Stimulated activated memory B cell treated with anti-CD40 and anti-IgM and Interleukin-4, amounts not matched to agents 10 μg/mL and 1 μg/mL and 100 μg/mL, for 72 hours (primary cell): ENCODE results near the gene FBLN5.
A peak's percentile ranks its signal among the peaks of the same experiment; 100 is the strongest.
"Not testable (repeated sequence)": the region's sequence is repeated elsewhere in the genome, so short reads cannot be mapped to it uniquely, and the experiment has no call there.

ENCODE experiments used
- ATAC-seq: fragments of 150-1000 bp; cut with Tn5 transposase; 2 replicates; pipeline ENCODE4 v1.10.0; 2021
- H3K27ac Mint-ChIP-seq: one replicate; pipeline ENCODE4 v1.8.0; 2022; ENCODE audit warnings: mild to moderate bottlenecking, mixed read lengths
- H3K27me3 Mint-ChIP-seq: one replicate; pipeline ENCODE4 v1.8.0; 2022; ENCODE audit warnings: mixed read lengths
- H3K36me3 Mint-ChIP-seq: one replicate; pipeline ENCODE4 v1.8.0; 2022; ENCODE audit warnings: mixed read lengths
- H3K4me1 Mint-ChIP-seq: one replicate; pipeline ENCODE4 v1.8.0; 2022; ENCODE audit warnings: mixed read lengths
- H3K4me3 Mint-ChIP-seq: one replicate; pipeline ENCODE4 v1.8.0; 2022; ENCODE audit warnings: mild to moderate bottlenecking, moderate library complexity, mixed read lengths
- H3K9me3 Mint-ChIP-seq: one replicate; pipeline ENCODE4 v1.8.0; 2022; ENCODE audit warnings: mixed read lengths

The FBLN5 gene

DNA sequence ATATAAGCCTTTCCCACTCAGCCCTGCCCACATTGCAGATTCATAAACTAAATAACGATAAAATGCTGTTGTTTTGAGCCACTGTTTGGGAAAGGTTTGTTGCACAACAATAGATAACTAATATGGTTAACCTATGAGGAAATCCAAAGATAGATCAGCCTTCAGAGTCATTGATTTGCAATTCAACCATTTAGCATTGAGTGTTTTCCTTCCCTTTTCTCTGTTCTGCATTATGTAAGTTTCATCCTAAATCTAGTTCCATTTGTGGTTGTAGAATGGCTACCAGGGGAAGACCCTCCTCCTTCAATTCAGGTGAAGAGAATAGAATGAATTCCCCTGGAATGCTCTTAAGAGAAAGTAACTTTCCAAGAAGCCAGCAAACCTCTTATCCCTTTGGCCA, 99.8 kb downstream of the FBLN5 start:
- peaks cover 39% of the 10 kb centered on the region for H3K4me1 Mint-ChIP-seq
- no peak overlapping the region for H3K4me3 Mint-ChIP-seq
- no peaks in the 10 kb centered on the region for H3K9me3 Mint-ChIP-seq
- no peak for ATAC-seq
- H3K36me3 Mint-ChIP-seq = no peaks in the 10 kb centered on the region
- H3K27me3 Mint-ChIP-seq = no peaks in the 10 kb centered on the region
- H3K27ac Mint-ChIP-seq = no peak overlapping the region

DNA sequence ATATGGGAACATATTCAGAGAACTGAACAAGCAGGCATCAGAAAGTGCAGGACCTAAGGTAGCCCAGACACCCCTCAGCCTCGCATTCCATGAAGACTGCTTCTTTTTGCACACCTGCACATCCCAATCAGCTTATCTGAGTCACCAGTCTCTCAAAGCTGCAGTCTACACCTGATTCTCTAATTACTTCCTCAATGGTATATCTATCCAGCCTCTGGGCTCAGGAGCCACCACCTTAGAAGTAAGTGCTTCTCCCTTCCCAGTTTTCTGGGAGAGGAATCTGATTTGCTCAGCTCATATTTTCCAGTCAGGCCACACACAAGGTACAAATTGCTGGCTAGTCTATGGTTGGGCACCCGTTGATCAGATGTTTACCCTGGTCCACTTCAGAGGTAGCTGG, 101.8 kb downstream of the FBLN5 start:
- no peak overlapping the region for H3K4me3 Mint-ChIP-seq
- no peak overlapping the region for H3K27ac Mint-ChIP-seq
- no peaks in the 10 kb centered on the region for H3K27me3 Mint-ChIP-seq
- H3K36me3 Mint-ChIP-seq = no peaks in the 10 kb centered on the region
- H3K4me1 Mint-ChIP-seq = peaks cover 47% of the 10 kb centered on the region
- no peak for ATAC-seq
- no peaks in the 10 kb centered on the region for H3K9me3 Mint-ChIP-seq

DNA sequence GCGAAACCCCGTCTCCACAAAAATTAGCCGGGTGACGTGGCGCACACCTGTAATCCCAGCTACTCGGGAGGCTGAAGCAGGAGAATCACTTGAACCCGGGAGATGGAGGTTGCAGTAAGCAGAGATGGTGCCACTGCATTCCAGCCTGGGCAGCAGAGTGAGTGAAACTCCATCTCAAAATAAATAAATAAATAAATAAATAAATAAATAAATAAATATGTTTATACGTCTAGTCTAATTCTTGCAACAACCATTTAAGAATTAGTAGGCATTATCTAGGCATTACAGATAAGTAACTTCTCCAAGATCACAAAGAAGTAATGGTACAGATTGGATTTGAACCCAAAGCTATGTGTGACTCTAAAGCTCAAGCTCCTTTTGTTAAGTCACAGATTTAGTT, 102.4 kb downstream of the FBLN5 start:
- ATAC-seq, H3K27me3 Mint-ChIP-seq, H3K9me3 Mint-ChIP-seq, H3K4me3 Mint-ChIP-seq, H3K36me3 Mint-ChIP-seq, H3K27ac Mint-ChIP-seq: not testable (repeated sequence)
- peaks cover 53% of the 10 kb centered on the region for H3K4me1 Mint-ChIP-seq

DNA sequence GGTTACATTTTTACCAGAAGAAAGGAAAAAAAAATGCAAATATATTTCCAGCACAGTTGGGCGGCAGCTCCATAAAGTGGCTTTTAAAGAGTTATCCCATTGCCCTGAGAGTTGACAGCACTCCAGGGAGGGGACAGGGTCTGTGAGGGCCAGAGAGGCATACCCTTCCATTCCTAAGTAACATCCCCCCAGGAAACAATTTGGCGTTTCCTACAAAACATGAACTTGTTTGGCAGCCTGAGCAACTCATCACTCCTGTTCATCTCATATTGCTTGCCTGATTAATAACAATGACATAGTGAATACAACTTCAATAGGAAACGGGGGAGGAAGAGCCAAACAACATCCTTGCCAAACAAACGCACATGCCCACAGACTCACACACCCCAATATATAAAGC, 103.5 kb downstream of the FBLN5 start:
- Mint-ChIP-seq H3K27ac (peak overlapping the region; percentile 49), H3K36me3 (no peaks in the 10 kb centered on the region), H3K4me1 (peaks cover 53% of the 10 kb centered on the region), H3K4me3 (no peak overlapping the region), H3K9me3 (peaks cover 3% of the 10 kb centered on the region), H3K27me3 (no peaks in the 10 kb centered on the region)
- no peak for ATAC-seq

DNA sequence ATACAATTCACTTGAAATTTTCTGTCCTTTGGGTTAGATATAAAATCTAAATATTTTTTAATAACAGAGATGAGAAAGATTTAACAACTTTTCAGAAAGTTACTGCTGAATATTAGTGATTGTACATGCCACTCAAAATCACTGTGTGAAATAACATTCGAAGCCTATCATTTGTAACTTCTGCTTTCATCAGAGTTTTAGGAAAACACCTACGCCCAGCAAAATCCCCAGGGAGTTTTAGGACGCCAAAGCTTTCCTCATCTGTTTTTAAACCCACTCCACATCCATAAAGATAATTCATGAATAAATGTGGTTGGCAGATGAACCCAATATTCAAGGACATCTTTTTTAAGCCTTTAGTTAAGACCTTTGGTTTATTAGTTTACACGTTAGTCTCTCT, 104.1 kb downstream of the FBLN5 start:
- Mint-ChIP-seq H3K27ac (peak overlapping the region; percentile 49), H3K36me3 (no peaks in the 10 kb centered on the region), H3K27me3 (no peaks in the 10 kb centered on the region), H3K4me3 (no peak overlapping the region), H3K4me1 (peaks cover 53% of the 10 kb centered on the region), H3K9me3 (peaks cover 3% of the 10 kb centered on the region)
- ATAC-seq = no peak

DNA sequence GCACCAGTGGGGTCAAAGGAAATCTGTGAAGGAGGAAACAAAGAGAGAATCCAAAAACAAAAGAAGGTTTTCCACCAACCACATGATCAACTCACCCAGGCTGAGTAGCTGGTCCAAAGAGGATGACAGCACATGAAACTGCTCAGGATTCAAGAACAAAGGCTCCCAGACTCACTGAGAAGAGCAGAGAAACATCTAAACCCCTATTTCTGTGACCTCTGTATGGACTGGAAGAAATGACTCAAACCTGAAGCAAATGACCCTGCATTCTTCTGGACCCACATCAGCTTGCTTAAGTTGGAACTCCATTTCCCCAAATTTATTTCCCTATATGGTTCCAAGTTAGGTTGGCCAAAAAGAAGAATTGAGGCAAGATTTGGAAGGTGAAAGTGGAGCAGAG, 106.4 kb downstream of the FBLN5 start:
- peaks cover 3% of the 10 kb centered on the region for H3K9me3 Mint-ChIP-seq

GRCh38 chr14:91839749-91840148, 107.7 kb downstream of the FBLN5 start:
- no peaks in the 10 kb centered on the region for H3K36me3 Mint-ChIP-seq
- H3K9me3 Mint-ChIP-seq = peaks cover 3% of the 10 kb centered on the region
- H3K4me1 Mint-ChIP-seq = peaks cover 68% of the 10 kb centered on the region
- ATAC-seq = no peak
- no peak overlapping the region for H3K4me3 Mint-ChIP-seq
- H3K27me3 Mint-ChIP-seq = no peaks in the 10 kb centered on the region
- no peak overlapping the region for H3K27ac Mint-ChIP-seq

More for the DNA sequence above, 106.4 kb downstream of the FBLN5 start:
- no peaks in the 10 kb centered on the region for H3K36me3 Mint-ChIP-seq
- H3K27me3 Mint-ChIP-seq = no peaks in the 10 kb centered on the region
- peak overlapping the region; percentile 65 for H3K27ac Mint-ChIP-seq
- no peak overlapping the region for H3K4me3 Mint-ChIP-seq
- peaks cover 56% of the 10 kb centered on the region for H3K4me1 Mint-ChIP-seq
- ATAC-seq = no peak

DNA sequence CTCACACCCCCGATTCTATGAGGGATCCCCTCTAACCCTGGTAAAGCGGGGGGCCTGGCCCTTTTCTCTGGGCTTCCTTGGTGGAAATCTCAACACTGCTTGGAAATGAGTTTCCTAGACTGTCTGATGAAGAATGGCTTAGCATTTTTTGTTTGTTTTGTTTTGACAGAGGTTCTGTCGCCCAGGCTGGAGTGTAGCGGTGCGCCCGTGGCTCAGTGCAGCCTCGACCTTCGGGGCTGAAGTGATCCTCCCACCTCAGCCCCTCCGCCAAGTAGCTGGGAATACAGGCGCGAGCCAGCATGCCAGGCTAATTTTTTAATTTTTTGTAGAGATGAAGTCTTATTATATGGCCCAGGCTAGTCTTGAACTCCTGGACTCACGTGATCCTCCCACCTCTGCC, 110.4 kb downstream of the FBLN5 start:
- Mint-ChIP-seq H3K9me3 (peaks cover 3% of the 10 kb centered on the region), H3K27ac (peak overlapping the region; percentile 89), H3K4me1 (peaks cover 59% of the 10 kb centered on the region), H3K36me3 (no peaks in the 10 kb centered on the region), H3K27me3 (no peaks in the 10 kb centered on the region), H3K4me3 (peak overlapping the region; percentile 85)
- no peak for ATAC-seq

DNA sequence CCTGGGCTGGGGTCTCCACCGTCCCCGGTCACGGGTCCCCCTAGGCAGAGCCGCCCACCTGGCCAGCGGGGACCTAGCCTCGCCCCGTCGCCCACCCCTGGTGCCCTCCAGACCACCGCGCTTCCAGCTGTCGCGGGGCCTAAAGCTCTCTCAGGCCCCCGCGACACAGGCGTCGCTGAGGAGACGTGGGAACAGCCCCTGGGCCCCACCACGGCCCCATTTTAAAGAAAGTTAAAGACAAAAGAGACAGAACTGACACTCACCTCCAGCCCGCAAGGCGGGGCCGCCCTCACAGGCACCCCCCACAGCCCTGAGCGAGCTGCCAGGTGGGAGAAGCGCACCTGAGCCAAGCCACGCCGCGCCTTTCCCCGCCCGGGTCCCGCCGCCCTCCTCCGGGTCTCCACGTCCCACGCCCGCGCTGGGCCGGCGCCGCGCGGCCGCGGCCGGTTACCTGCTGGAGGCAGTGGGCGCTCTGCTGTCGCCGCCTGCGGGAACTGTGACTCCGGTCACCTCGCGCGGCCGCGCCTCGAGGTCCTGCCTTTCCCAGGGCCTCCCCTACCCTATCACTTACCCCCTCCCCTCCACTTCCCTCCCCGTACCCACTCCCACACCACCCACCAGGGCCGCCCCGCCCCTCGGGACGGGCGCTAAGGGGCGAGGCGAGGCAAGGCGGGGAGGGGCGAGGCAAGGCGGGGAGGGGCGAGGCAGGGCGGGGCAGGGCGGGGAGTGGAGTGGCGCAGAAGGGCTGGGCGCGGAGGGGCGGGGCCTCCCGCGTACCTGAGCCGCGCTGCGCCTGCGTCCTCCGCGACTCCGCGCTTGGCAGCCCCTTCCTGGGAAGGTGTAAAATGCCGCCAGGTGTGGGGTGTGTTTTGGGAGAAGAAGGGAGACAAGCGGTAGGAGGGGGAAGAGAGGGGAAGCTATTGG, 111.3 kb downstream of the FBLN5 start:
- Mint-ChIP-seq H3K4me3 (peak overlapping the region; percentile 85), H3K36me3 (no peaks in the 10 kb centered on the region), H3K27me3 (no peaks in the 10 kb centered on the region), H3K4me1 (peaks cover 50% of the 10 kb centered on the region), H3K9me3 (peaks cover 3% of the 10 kb centered on the region), H3K27ac (peak overlapping the region; percentile 89)
- peak; percentile 95 for ATAC-seq

DNA sequence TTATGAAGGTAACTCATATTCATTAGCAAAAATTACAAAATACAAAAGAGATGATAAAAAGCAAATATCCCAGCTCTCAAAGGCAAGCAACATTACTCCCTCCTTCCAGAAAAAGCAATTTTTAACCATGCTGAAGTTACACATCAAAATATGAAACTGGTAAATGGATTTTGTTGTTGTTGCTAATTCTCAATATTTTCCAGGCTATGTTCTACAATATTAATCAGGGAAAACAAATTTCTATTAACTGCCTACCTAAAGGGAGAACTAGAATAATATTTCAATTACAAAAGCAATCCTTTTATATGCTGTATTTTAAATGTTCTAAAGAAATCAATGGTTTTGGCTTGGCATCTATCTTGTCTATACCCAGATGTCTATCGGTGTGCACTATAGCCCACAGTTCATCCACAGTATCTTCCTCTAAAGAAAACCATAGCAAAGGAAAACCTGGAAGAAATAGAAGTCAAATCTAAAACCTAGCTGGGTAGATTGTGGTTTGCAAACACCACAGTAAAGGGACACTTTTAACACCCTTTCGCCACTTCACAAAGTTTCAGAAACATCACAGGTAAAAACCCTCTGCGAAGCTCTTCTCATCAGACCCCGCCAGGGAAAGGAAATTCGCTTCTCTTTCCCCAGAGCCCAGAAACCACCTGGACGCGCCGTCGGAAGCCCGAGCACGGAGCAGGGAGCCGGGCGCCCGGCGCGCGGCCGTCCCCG, 112.1 kb downstream of the FBLN5 start:
- no peak for ATAC-seq
- Mint-ChIP-seq H3K4me1 (peaks cover 48% of the 10 kb centered on the region), H3K9me3 (peaks cover 3% of the 10 kb centered on the region), H3K27me3 (no peaks in the 10 kb centered on the region), H3K4me3 (peak overlapping the region; percentile 85), H3K36me3 (no peaks in the 10 kb centered on the region), H3K27ac (peak overlapping the region; percentile 89)

- H3K4me1 Mint-ChIP-seq = peaks cover 49% of the 10 kb centered on the region
- no peak overlapping the region for H3K4me3 Mint-ChIP-seq
- ATAC-seq = no peak
- H3K27me3 Mint-ChIP-seq = no peaks in the 10 kb centered on the region
- no peak overlapping the region for H3K27ac Mint-ChIP-seq
- H3K9me3 Mint-ChIP-seq = peaks cover 3% of the 10 kb centered on the region
- no peaks in the 10 kb centered on the region for H3K36me3 Mint-ChIP-seq
Measured at GRCh38 chr14:91834571-91834970, 112.9 kb downstream of the FBLN5 start.

DNA sequence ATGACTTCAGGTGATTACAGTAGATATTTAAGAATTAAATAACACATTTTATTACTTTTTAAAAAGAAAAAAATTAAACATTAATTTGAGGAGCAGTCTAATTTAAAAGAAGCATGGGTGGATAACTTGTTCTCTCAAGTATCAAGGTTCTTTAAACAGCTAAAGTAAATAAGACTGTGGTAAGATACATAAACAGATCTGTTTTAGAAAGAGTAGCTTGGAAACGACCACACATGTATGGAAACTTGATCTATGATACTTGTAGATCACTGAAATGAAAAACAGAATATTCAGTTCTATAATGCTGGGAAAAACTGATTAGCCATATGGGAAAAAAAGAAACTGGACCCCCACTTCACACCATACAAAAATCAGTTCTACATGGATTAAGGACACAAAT, 116.2 kb downstream of the FBLN5 start:
- peaks cover 9% of the 10 kb centered on the region for H3K9me3 Mint-ChIP-seq
- no peaks in the 10 kb centered on the region for H3K27me3 Mint-ChIP-seq
- ATAC-seq = no peak
- H3K27ac Mint-ChIP-seq = no peak overlapping the region
- H3K4me1 Mint-ChIP-seq = peaks cover 46% of the 10 kb centered on the region
- no peaks in the 10 kb centered on the region for H3K36me3 Mint-ChIP-seq
- no peak overlapping the region for H3K4me3 Mint-ChIP-seq

GRCh38 chr14:91830777-91831176, 116.7 kb downstream of the FBLN5 start:
- no peak overlapping the region for H3K4me3 Mint-ChIP-seq

GRCh38 chr14:91829511-91829910, 118.0 kb downstream of the FBLN5 start:
- H3K9me3 Mint-ChIP-seq = peaks cover 9% of the 10 kb centered on the region
- H3K4me3 Mint-ChIP-seq = no peak overlapping the region
- no peak for ATAC-seq
- H3K36me3 Mint-ChIP-seq = no peaks in the 10 kb centered on the region
- H3K4me1 Mint-ChIP-seq = peaks cover 31% of the 10 kb centered on the region
- no peaks in the 10 kb centered on the region for H3K27me3 Mint-ChIP-seq
- no peak overlapping the region for H3K27ac Mint-ChIP-seq

More at GRCh38 chr14:91830777-91831176, 116.7 kb downstream of the FBLN5 start:
- peaks cover 9% of the 10 kb centered on the region for H3K9me3 Mint-ChIP-seq
- no peak overlapping the region for H3K27ac Mint-ChIP-seq
- peak; percentile 48 for ATAC-seq
- H3K36me3 Mint-ChIP-seq = no peaks in the 10 kb centered on the region
- H3K4me1 Mint-ChIP-seq = peaks cover 42% of the 10 kb centered on the region
- no peaks in the 10 kb centered on the region for H3K27me3 Mint-ChIP-seq

DNA sequence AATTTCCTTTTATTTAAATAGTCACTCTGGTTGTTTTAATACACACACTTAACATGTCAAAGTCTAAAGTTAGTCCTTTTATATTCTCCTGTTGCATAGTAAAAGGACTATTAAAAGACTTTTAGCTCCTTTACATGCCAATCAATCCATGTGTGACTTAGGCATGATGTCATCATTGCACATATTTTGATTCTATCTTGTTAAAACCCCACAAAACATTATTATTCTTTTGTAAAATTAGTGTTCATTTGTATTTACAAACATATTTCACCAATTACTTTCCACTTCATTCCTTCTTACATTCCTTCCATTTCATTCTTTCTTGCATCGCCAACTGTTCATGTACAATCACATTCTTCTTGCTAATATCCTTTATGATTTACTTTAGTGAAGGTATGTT, 119.7 kb downstream of the FBLN5 start:
- peaks cover 9% of the 10 kb centered on the region for H3K9me3 Mint-ChIP-seq
- H3K4me3 Mint-ChIP-seq = no peak overlapping the region
- peaks cover 28% of the 10 kb centered on the region for H3K4me1 Mint-ChIP-seq
- H3K36me3 Mint-ChIP-seq = no peaks in the 10 kb centered on the region
- no peak for ATAC-seq
- H3K27me3 Mint-ChIP-seq = no peaks in the 10 kb centered on the region
- no peak overlapping the region for H3K27ac Mint-ChIP-seq
